B cell (primary cell): ENCODE measurements around the gene MOV10L1. TPM values are rescaled to one million over a fixed set of nuclear protein-coding genes. Genes with fewer than 3 reads are reported as not detected.

Experiments used
- ATAC-seq: fragments of 200-7000 bp; cut with Tn5 transposase; one replicate; pipeline ENCODE4 v1.10.0; 2021; ENCODE audit warnings: low read depth, mild to moderate bottlenecking, moderate number of reproducible peaks, moderate library complexity
- CTCF ChIA-PET: fragments of 350-600 bp; sonication (Branson Sonifier 250); formaldehyde crosslinking; loops from one replicate; lab custom pipeline; 2021; ENCODE audit warnings: antibody characterized with exemption, inconsistent platforms; lab: Charles Lee
- POLR2A ChIA-PET: fragments of 350-600 bp; sonication (Branson Sonifier 250); formaldehyde crosslinking; loops from one replicate; lab custom pipeline; 2021; ENCODE audit warnings: antibody characterized with exemption; lab: Charles Lee
- DNase-seq: peaks from one replicate; pipeline ENCODE4 v3.0.0; 2013
- H2AFZ ChIP-seq: 2 replicates; pipeline ENCODE4 v1.6.1; 2012; ENCODE audit warnings: mild to moderate bottlenecking, low read depth, low read length; ENCODE audit not compliant: insufficient read depth, poor library complexity, severe bottlenecking
- H3K27ac ChIP-seq, 2 donors: 1 replicate in 1 of 2; 2 replicates in 1 of 2; pipeline ENCODE4 v1.5.1; 2012 to 2013; ENCODE audit warnings: low read length in 2 of 2, mild to moderate bottlenecking in 2 of 2, moderate library complexity in 1 of 2
- H3K27me3 ChIP-seq, 4 experiments: fragments of 200-600 bp in 1 of 4; sonication (generic) in 1 of 4; replicated peaks in 1 of 4; 1 replicate in 2 of 4; 2 replicates in 2 of 4; pipeline versions ENCODE4 v1.6.1 to v1.7.0; 2013 to 2016; ENCODE audit warnings: low read length in 3 of 4, mild to moderate bottlenecking in 2 of 4, mixed read lengths in 1 of 4, moderate library complexity in 1 of 4; ENCODE audit not compliant: insufficient read depth in 4 of 4, control insufficient read depth in 3 of 4; ENCODE audit errors: control extremely low read depth in 1 of 4
- H3K36me3 ChIP-seq, 2 experiments: replicated peaks in 1 of 2; 1 replicate in 1 of 2; 2 replicates in 1 of 2; pipeline versions ENCODE4 v1.6.1 to v1.7.1; 2013; ENCODE audit warnings: low read length in 1 of 2; ENCODE audit not compliant: insufficient read depth in 2 of 2, control insufficient read depth in 1 of 2; ENCODE audit errors: control extremely low read depth in 1 of 2, extremely low read depth in 1 of 2
- H3K4me1 ChIP-seq, 2 donors: fragments of 200-600 bp in 1 of 2; sonication (generic) in 1 of 2; 1 replicate in 1 of 2; 2 replicates in 1 of 2; pipeline versions ENCODE4 v1.5.1 to v1.6.1; 2013 to 2017; ENCODE audit warnings: low read length in 2 of 2; ENCODE audit not compliant: control insufficient read depth in 2 of 2, insufficient read depth in 2 of 2
- H3K4me2 ChIP-seq: replicated peaks from 2 replicates; pipeline ENCODE3; 2012; ENCODE audit warnings: mild to moderate bottlenecking, low read depth, low read length; ENCODE audit not compliant: poor library complexity, severe bottlenecking
- H3K4me3 ChIP-seq, 5 experiments: fragments of 200-600 bp in 1 of 5; sonication (generic) in 1 of 5; 1 replicate in 3 of 5; 2 replicates in 2 of 5; pipeline versions ENCODE4 v1.5.1 to v1.7.0; 2011 to 2016; ENCODE audit warnings: low read length in 4 of 5, mild to moderate bottlenecking in 4 of 5, low read depth in 2 of 5, control low read depth in 1 of 5, moderate library complexity in 1 of 5; ENCODE audit not compliant: insufficient read depth in 1 of 5; ENCODE audit errors: control extremely low read depth in 1 of 5, extremely low read depth in 1 of 5
- H3K79me2 ChIP-seq: fragments of 200-600 bp; sonication (generic); one replicate; pipeline ENCODE4 v1.6.0; 2016; ENCODE audit warnings: low read length; ENCODE audit not compliant: control insufficient read depth, insufficient read depth
- H3K9ac ChIP-seq: fragments of 200-600 bp; sonication (generic); 2 replicates; pipeline ENCODE4 v1.6.1; 2017; ENCODE audit warnings: mild to moderate bottlenecking, low read length, moderate library complexity
- H3K9me3 ChIP-seq, 3 donors: one replicate each; pipeline versions ENCODE4 v1.6.1 to v1.7.1; 2013; ENCODE audit warnings: low read length in 2 of 3; ENCODE audit not compliant: control insufficient read depth in 2 of 3, insufficient read depth in 1 of 3; ENCODE audit errors: control extremely low read depth in 1 of 3
- H4K20me1 ChIP-seq: 2 replicates; pipeline ENCODE4 v1.6.0; 2012; ENCODE audit warnings: mild to moderate bottlenecking, low read length; ENCODE audit not compliant: insufficient read depth, control insufficient read depth, poor library complexity, severe bottlenecking
- H3K27ac Mint-ChIP-seq: one replicate; pipeline ENCODE4 v1.8.0; 2021; ENCODE audit warnings: mixed read lengths
- H3K27me3 Mint-ChIP-seq: one replicate; pipeline ENCODE4 v1.8.0; 2021; ENCODE audit warnings: mixed read lengths
- H3K4me1 Mint-ChIP-seq: one replicate; pipeline ENCODE4 v1.8.0; 2021; ENCODE audit warnings: mixed read lengths
- H3K4me3 Mint-ChIP-seq: one replicate; pipeline ENCODE4 v1.8.0; 2021; ENCODE audit warnings: mixed read lengths
- H3K9me3 Mint-ChIP-seq: one replicate; pipeline ENCODE4 v1.8.0; 2022; ENCODE audit warnings: mixed read lengths; ENCODE audit not compliant: insufficient read depth
- CTCF ChIP-seq: fragments of 200-600 bp; IDR thresholded peaks from one replicate; pipeline ENCODE4 v1.8.0; 2022; ENCODE audit warnings: antibody characterized with exemption, mild to moderate bottlenecking
- EZH2 ChIP-seq: IDR thresholded peaks from 2 replicates; pipeline ENCODE4 v1.6.1; 2012; ENCODE audit warnings: borderline replicate concordance, low read depth, mild to moderate bottlenecking, moderate library complexity, low read length; ENCODE audit not compliant: insufficient read depth, poor library complexity, severe bottlenecking
- WGBS: methylation state at CpG from one replicate; pipeline ENCODE4 v1.1.5; 2013; ENCODE audit warnings: missing lambda C conversion rate; ENCODE audit not compliant: insufficient coverage; 5-methylcytosine and 5-hydroxymethylcytosine counted together
- intact Hi-C: fragments of 100-400 bp; cut with micrococcal nuclease; formaldehyde crosslinking; loops from one replicate; pipeline ENCODE4 v1.10.0; 2022
- polyA plus RNA-seq: library from polyadenylated mRNA; depleted of rRNA; stranded (reverse); fragments of >200 nt; gene quantifications from 2 replicates; pipeline ENCODE4 v1.2.3, GENCODE V29; 2012
- total RNA-seq, 2 donors: library from RNA; stranded (reverse); fragments of 120-200 nt in 1 of 2; gene quantifications; 1 replicate in 1 of 2; 2 replicates in 1 of 2; pipeline versions ENCODE4 v1.2.3 to v1.2.4, GENCODE V29; 2013 to 2022

Gene MOV10L1
- total and polyA plus RNA-seq, 2 donors (not counting 1 experiment from before 2014, with no cell fraction given): not detected

- no peak overlapping the region for H3K4me3 Mint-ChIP-seq
Observed at GRCh38 chr22:50089231-50089630, 575 bp upstream of the MOV10L1 start.

GRCh38 chr22:50090412-50090714 lies 557 bp downstream of the MOV10L1 start:
- no peak overlapping the region for H3K27ac Mint-ChIP-seq
- peaks cover 3% of the 10 kb centered on the region for H3K9me3 Mint-ChIP-seq
- ATAC-seq (no peak), DNase-seq (no peak)
- no peak overlapping the region for H3K4me3 Mint-ChIP-seq
- Histone ChIP-seq H3K4me2 (no peak overlapping the region), H3K36me3 (no peaks in the 10 kb centered on the region), H3K4me3 (no peak overlapping the region), H2AFZ (no peak overlapping the region), H3K27ac (no peak overlapping the region), H4K20me1 (no peaks in the 10 kb centered on the region), H3K9ac (no peak overlapping the region), H3K9me3 (peaks cover 0 to 31% (median 15%) of the 10 kb centered on the region in 3 donors), H3K79me2 (no peaks in the 10 kb centered on the region), H3K4me1 (no peaks in the 10 kb centered on the region), H3K27me3 (peaks cover 0 to 21% (median under 1%) of the 10 kb centered on the region in 4 experiments)
- peaks cover 3% of the 10 kb centered on the region for H3K4me1 Mint-ChIP-seq
- POLR2A ChIA-PET: no interaction called here
- CTCF ChIA-PET: no interaction called here
- peaks cover 16% of the 10 kb centered on the region for H3K27me3 Mint-ChIP-seq
- no peak for TF ChIP-seq EZH2
- TF ChIP-seq CTCF: no peak
- 95% methylated on average over 20 of the region's 22 CpGs for WGBS
- intact Hi-C loops: no loop called here

More at GRCh38 chr22:50089231-50089630, 575 bp upstream of the MOV10L1 start:
- Histone ChIP-seq H3K4me2 (no peak overlapping the region), H3K4me1 (no peaks in the 10 kb centered on the region), H3K27ac (no peak overlapping the region), H3K36me3 (no peaks in the 10 kb centered on the region), H3K79me2 (no peaks in the 10 kb centered on the region), H3K27me3 (peaks cover 0 to 27% (median 4%) of the 10 kb centered on the region in 4 experiments), H2AFZ (no peak overlapping the region), H3K9ac (no peak overlapping the region), H3K9me3 (peaks cover 0 to 37% (median 15%) of the 10 kb centered on the region in 3 donors), H4K20me1 (no peaks in the 10 kb centered on the region), H3K4me3 (no peak overlapping the region)
- CTCF ChIA-PET: no interaction called here
- Mint-ChIP-seq H3K9me3 (peaks cover 3% of the 10 kb centered on the region), H3K27ac (no peak overlapping the region), H3K4me1 (peaks cover 3% of the 10 kb centered on the region), H3K27me3 (peaks cover 19% of the 10 kb centered on the region)
- WGBS: 89% methylated on average over 11 of the region's 11 CpGs
- TF ChIP-seq CTCF (no peak), EZH2 (no peak)
- DNase-seq: no peak
- no peak for ATAC-seq
- intact Hi-C loops: no loop called here
- POLR2A ChIA-PET: no interaction called here
